ENCODE measurements around the gene TTC13. TPM values are rescaled to one million over a fixed set of nuclear protein-coding genes. Genes with fewer than 3 reads are reported as not detected.

TTC13 gene
- total and polyA plus RNA-seq, 2 of the 4 experiments (the other 2 are of a cell fraction) = 6.1 to 9.1 TPM

DNA sequence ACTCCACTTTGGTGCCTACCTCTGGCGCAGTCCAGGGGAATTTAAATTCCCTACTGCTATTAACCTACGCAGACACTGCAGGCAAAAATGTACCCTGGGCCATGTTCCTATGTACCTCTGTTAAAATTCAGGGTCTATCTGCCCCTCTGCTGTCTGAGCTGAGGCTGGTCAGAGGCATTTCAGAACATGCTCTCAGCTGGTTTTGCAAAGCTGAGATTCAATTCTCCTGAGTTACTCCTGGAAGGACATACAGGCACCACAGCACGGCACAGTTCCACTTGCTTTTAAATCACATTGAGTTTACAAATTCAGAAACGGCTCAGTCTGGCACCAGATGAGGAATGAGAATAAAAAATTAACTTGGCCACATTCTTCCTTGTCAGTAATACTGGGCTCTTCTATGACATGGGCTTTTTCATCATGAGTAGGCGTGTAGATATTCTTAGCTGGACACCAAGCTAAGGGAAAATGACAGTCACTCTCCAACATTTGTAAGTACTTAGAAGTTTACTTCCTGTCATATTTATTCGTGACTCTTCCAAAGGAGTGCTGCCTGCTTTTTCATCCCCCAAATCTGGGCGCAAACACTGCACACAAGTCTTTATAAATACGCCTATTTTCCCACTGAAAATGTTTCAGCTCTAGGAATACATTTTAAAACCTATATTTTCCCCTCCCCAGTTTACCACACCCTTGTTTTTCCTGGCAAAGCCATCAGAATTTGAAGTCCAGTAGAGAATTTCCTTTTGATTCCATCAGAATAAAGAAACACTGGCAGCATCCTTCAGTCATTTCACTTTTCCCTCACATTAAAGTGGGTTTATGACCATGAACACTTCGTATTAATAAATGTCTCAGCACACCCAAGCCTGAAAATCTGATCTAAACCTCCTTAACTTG lies 112.2 kb downstream of the TTC13 start (continued):
- TF ChIP-seq SMC3 (IDR thresholded peaks at IDR 0.05; ENCODE audit: low read depth, low read length) (no peak), FOS (IDR thresholded peaks at IDR 0.05; ENCODE audit: low read depth, low read length) (no peak), RCOR1 (IDR thresholded peaks at IDR 0.05; ENCODE audit: insufficient replicate concordance, low read length) (no peak)
